Smooth muscle cell (in vitro differentiated cells): ENCODE results near the gene SPAG16. TPM values are rescaled to one million over a fixed set of nuclear protein-coding genes. Genes with fewer than 3 reads are reported as not detected.

Experiments
- DNase-seq: peaks from one replicate; lab custom pipeline; 2025; ENCODE audit not compliant: unreplicated experiment; lab: John Stamatoyannopoulos, UW
- H2AFZ ChIP-seq: fragments of 200-600 bp; sonication (generic); 2 replicates; pipeline ENCODE4 v1.6.0; 2016; ENCODE audit warnings: antibody characterized with exemption, low read depth, mild to moderate bottlenecking
- H3F3A ChIP-seq: fragments of 200-600 bp; sonication (generic); 2 replicates; pipeline ENCODE4 v1.6.0; 2017; ENCODE audit warnings: antibody characterized with exemption, low read depth
- H3K27ac ChIP-seq: fragments of 200-600 bp; sonication (generic); 2 replicates; pipeline ENCODE4 v1.5.1; 2016; ENCODE audit warnings: low read depth, mild to moderate bottlenecking
- H3K27me3 ChIP-seq: fragments of 200-600 bp; sonication (generic); 2 replicates; pipeline ENCODE4 v1.6.1; 2016; ENCODE audit warnings: low read depth, mild to moderate bottlenecking
- H3K36me3 ChIP-seq: fragments of 200-600 bp; sonication (generic); 2 replicates; pipeline ENCODE4 v1.5.1; 2016; ENCODE audit warnings: low read depth
- H3K4me1 ChIP-seq: fragments of 200-600 bp; sonication (generic); 2 replicates; pipeline ENCODE4 v1.5.1; 2016; ENCODE audit warnings: low read depth
- H3K4me2 ChIP-seq: fragments of 200-600 bp; sonication (generic); 2 replicates; pipeline ENCODE4 v1.6.0; 2016; ENCODE audit warnings: mild to moderate bottlenecking
- H3K4me3 ChIP-seq: fragments of 200-600 bp; sonication (generic); 2 replicates; pipeline ENCODE4 v1.5.1; 2016; ENCODE audit warnings: mild to moderate bottlenecking
- H3K79me2 ChIP-seq: fragments of 200-600 bp; sonication (generic); 2 replicates; pipeline ENCODE4 v1.6.0; 2016; ENCODE audit warnings: low read depth, mild to moderate bottlenecking
- H3K9ac ChIP-seq: fragments of 200-600 bp; sonication (generic); 2 replicates; pipeline ENCODE4 v1.6.0; 2016; ENCODE audit warnings: low read depth
- H3K9me3 ChIP-seq: fragments of 200-600 bp; sonication (generic); replicated peaks from 2 replicates; pipeline ENCODE4 v1.5.1; 2016; ENCODE audit warnings: low read depth
- H4K20me1 ChIP-seq: fragments of 200-600 bp; sonication (generic); 2 replicates; pipeline ENCODE4 v1.6.0; 2016; ENCODE audit warnings: low read depth
- WGBS: methylation state at CpG from one replicate; pipeline ENCODE4 v1.1.7; 2016; ENCODE audit warnings: low lambda C conversion rate; 5-methylcytosine and 5-hydroxymethylcytosine counted together
- polyA plus RNA-seq: library from polyadenylated mRNA; unstranded; fragments of >200 nt; fragmentation: Nextera tagmentation; extraction: Ambion mirVana; gene quantifications from 2 replicates; pipeline ENCODE4 v1.2.1, GENCODE V29; 2016
- total RNA-seq: library from RNA; depleted of rRNA; stranded (reverse); fragments of >200 nt; gene quantifications from 2 replicates; pipeline ENCODE4 v1.2.3, GENCODE V29; 2014
- TF ChIP-seq, protein P1 (sequence below): fragments of 200-600 bp; sonication (generic); IDR thresholded peaks from 2 replicates; pipeline ENCODE4 v1.5.1; 2017; ENCODE audit warnings: borderline replicate concordance, mild to moderate bottlenecking, antibody characterized with exemption; ENCODE audit not compliant: insufficient read depth, poor library complexity, severe bottlenecking

Gene SPAG16
- total and polyA plus RNA-seq, 2 experiments from 2014 or later = 32.1 to 40.6 TPM

DNA sequence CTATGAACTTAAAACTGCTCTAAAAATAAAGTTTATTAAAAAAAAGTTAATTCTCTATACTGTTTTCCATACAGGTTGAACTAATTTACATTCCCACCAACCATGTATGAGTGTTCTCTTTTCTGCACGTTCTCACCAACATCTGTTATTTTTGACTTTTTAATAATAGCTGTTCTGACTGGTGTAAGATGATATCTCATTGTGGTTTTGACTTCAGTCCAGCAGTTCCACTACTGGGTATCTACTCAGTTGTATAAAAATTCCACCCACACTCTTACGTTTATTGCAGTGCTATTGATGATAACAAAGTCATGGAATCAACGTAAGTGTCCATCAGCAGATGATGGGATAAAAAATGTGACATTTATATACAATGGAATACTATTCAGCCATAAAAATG is 33.7 kb downstream of the SPAG16 start:
- DNase-seq = no peak
- no peaks in the 10 kb centered on the region for H4K20me1 ChIP-seq
- H3K4me3 ChIP-seq = no peak overlapping the region
- H3K9ac ChIP-seq = no peak overlapping the region
- H3K4me2 ChIP-seq = no peak overlapping the region
- H3K27ac ChIP-seq = no peak overlapping the region
- H3K9me3 ChIP-seq = no peaks in the 10 kb centered on the region
- TF ChIP-seq, protein P1, sequence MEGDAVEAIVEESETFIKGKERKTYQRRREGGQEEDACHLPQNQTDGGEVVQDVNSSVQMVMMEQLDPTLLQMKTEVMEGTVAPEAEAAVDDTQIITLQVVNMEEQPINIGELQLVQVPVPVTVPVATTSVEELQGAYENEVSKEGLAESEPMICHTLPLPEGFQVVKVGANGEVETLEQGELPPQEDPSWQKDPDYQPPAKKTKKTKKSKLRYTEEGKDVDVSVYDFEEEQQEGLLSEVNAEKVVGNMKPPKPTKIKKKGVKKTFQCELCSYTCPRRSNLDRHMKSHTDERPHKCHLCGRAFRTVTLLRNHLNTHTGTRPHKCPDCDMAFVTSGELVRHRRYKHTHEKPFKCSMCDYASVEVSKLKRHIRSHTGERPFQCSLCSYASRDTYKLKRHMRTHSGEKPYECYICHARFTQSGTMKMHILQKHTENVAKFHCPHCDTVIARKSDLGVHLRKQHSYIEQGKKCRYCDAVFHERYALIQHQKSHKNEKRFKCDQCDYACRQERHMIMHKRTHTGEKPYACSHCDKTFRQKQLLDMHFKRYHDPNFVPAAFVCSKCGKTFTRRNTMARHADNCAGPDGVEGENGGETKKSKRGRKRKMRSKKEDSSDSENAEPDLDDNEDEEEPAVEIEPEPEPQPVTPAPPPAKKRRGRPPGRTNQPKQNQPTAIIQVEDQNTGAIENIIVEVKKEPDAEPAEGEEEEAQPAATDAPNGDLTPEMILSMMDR = no peak
- peaks cover 21% of the 10 kb centered on the region for H3K36me3 ChIP-seq
- H3K4me1 ChIP-seq = no peaks in the 10 kb centered on the region
- WGBS = 81% methylated on average over 3 of the region's 3 CpGs
- H3K79me2 ChIP-seq = no peaks in the 10 kb centered on the region
- no peak overlapping the region for H2AFZ ChIP-seq
- H3F3A ChIP-seq = no peaks in the 10 kb centered on the region
- H3K27me3 ChIP-seq = no peaks in the 10 kb centered on the region

DNA sequence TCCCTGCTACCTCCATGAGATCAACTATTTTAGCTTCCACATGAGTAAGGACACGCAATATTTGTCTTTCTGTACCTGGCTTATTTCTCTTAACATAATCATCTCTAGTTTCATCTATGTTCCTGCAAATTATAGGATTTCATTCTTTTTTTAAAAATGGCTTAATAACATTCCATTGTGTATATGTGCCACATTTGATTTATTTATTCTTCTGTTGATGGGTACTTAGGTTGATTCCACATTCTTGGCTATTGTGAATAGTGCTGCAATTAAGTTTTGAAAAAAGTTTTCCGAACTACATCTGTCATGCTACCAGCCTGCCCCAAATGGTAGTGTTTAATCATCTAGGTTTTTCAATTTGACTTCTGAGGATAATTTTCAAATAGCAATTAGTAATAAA is 36.3 kb downstream of the SPAG16 start:
- H3K27me3 ChIP-seq = no peaks in the 10 kb centered on the region
- no peak overlapping the region for H3K9ac ChIP-seq
- no peaks in the 10 kb centered on the region for H3K79me2 ChIP-seq
- H3K9me3 ChIP-seq = no peaks in the 10 kb centered on the region
- TF ChIP-seq, protein P1 = no peak
- no peak overlapping the region for H3K4me3 ChIP-seq
- peaks cover 21% of the 10 kb centered on the region for H3K36me3 ChIP-seq
- H2AFZ ChIP-seq = no peak overlapping the region
- no peak overlapping the region for H3K4me2 ChIP-seq
- H4K20me1 ChIP-seq = no peaks in the 10 kb centered on the region
- no peak for DNase-seq
- WGBS = 95% methylated on average over 2 of the region's 2 CpGs
- H3K4me1 ChIP-seq = no peaks in the 10 kb centered on the region
- no peaks in the 10 kb centered on the region for H3F3A ChIP-seq
- no peak overlapping the region for H3K27ac ChIP-seq

DNA sequence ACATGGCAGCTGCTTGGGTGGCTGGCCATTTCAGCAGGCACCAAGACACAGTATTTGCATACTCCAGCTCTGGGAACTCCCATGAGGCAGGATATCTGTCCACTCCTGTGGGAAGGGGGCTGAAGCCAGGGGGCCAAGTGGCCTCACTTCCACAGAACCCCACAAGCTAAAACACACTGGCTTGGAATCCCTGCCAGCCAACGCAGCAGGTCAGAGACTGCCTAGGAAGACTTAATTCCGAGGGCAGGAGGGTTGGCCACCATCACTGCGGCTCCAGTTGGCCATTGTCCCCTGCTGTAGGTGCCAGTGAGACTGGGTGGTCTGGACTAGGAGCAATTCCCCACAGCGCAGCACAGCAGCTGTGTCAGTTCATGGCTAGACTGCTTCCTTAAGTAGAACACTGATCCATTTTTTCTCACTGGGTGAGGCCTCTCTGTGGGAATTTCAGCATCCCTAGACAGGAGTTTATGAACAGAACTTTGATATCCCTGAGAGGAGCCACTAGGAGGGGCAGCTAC is 52.0 kb downstream of the SPAG16 start:
- no peak for DNase-seq
- TF ChIP-seq, protein P1 = no peak

DNA sequence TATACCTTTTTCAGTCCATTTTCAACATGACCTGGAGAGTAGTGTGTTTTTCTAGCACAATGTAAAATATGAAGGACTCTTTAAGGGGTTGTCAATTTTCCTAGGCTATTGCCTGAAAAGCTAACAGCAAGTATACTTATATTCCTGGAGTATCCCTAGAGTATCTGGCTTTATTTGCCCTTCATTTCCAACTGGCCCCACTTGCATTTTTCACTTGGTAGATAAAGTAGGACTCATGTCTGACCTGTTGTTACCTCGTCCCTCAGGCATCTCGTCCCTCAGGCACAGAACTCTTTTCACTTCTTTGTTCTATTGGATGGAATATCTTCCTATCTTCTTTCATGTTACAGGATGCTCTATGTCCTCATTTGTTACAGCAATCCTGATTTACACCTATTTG is 69.2 kb downstream of the SPAG16 start:
- Histone ChIP-seq H3K4me2 (no peak overlapping the region), H3K79me2 (no peaks in the 10 kb centered on the region), H3F3A (no peaks in the 10 kb centered on the region), H3K27me3 (no peaks in the 10 kb centered on the region), H3K4me3 (no peak overlapping the region), H3K27ac (no peak overlapping the region), H2AFZ (no peak overlapping the region), H3K36me3 (no peaks in the 10 kb centered on the region), H4K20me1 (no peaks in the 10 kb centered on the region), H3K9me3 (no peaks in the 10 kb centered on the region), H3K4me1 (no peaks in the 10 kb centered on the region), H3K9ac (no peak overlapping the region)
- DNase-seq = no peak
- TF ChIP-seq, protein P1 = no peak
- 94% methylated on average over 2 of the region's 2 CpGs for WGBS

More for the DNA sequence above, 52.0 kb downstream of the SPAG16 start:
- no peaks in the 10 kb centered on the region for H3K36me3 ChIP-seq
- no peak overlapping the region for H3K4me2 ChIP-seq
- no peak overlapping the region for H3K4me3 ChIP-seq
- no peaks in the 10 kb centered on the region for H3K79me2 ChIP-seq
- WGBS = 96% methylated on average over 4 of the region's 4 CpGs
- no peaks in the 10 kb centered on the region for H3K27me3 ChIP-seq
- no peaks in the 10 kb centered on the region for H3F3A ChIP-seq
- no peak overlapping the region for H3K27ac ChIP-seq
- H3K4me1 ChIP-seq = no peaks in the 10 kb centered on the region
- H3K9ac ChIP-seq = no peak overlapping the region
- H2AFZ ChIP-seq = no peak overlapping the region
- H4K20me1 ChIP-seq = no peaks in the 10 kb centered on the region
- H3K9me3 ChIP-seq = peaks cover 11% of the 10 kb centered on the region
